Gastrocnemius medialis (tissue), 4 donors: ENCODE measurements around the gene EDEM1.

ENCODE experiments used
- CTCF ChIP-seq, 5 experiments: fragments of 450-650 bp in 3 of 5; fragments of 200-600 bp in 2 of 5; sonication (generic) in 2 of 5; IDR thresholded peaks in 4 of 5; conservative IDR thresholded peaks in 1 of 5; 1 replicate in 4 of 5; 2 replicates in 1 of 5; pipeline ENCODE4 v1.5.1; 2016 to 2019; ENCODE audit warnings: antibody characterized with exemption in 5 of 5, mild to moderate bottlenecking in 3 of 5, moderate library complexity in 3 of 5
- POLR2A ChIP-seq, 2 donors: fragments of 450-650 bp; IDR thresholded peaks; one replicate each; pipeline ENCODE4 v1.6.1; 2017; ENCODE audit warnings: antibody characterized with exemption in 2 of 2, mild to moderate bottlenecking in 2 of 2, moderate library complexity in 2 of 2

DNA sequence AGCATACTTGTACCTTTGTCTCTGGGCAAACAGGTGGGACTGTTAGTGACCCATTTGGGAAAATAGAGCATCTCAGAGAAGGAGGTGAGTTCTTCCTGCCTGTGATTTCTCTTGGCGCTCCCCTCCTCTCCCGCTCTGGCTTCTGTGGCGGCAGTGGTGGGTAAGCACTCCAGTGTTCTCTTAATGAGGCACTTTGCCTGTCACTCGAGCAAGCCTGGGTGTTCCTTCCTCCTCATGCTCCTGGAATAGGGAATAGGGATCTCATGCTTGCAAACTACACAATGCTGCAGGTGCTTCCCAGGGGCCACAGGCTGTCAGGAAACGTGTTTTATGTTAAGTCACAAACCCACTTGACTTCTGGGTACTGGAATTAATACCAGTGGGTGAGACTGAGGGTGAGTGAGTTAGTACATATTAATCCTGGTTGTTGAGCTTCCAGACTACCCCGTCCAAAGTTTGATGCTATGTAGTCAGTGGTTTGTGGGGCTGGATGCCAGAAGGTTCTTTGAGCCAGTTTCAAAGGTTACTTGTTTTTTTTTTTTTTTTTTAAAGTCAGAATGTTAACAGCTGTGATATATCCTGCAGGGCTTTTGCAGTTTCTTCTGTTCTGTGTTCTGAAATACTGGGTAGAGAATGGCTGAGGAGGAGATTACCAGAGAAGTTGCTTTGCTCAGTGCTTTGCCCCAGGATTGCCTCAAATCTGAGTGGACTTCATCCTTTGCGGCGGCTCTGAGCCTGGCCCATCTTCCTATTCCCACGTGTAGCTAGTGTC, 30.5 kb downstream of the EDEM1 start:
- TF ChIP-seq CTCF (IDR thresholded peaks at IDR 0.05 in 4 of 5, conservative IDR thresholded peaks at IDR 0.05 in 1 of 5) (no peak), POLR2A (IDR thresholded peaks at IDR 0.05) (no peak)
